ENCODE results near the gene LCN12. TPM values are rescaled to one million over a fixed set of nuclear protein-coding genes. Genes with fewer than 3 reads are reported as not detected.

The LCN12 gene
- total RNA-seq, 1 donor from 2014 or later = 1.9 TPM

DNA sequence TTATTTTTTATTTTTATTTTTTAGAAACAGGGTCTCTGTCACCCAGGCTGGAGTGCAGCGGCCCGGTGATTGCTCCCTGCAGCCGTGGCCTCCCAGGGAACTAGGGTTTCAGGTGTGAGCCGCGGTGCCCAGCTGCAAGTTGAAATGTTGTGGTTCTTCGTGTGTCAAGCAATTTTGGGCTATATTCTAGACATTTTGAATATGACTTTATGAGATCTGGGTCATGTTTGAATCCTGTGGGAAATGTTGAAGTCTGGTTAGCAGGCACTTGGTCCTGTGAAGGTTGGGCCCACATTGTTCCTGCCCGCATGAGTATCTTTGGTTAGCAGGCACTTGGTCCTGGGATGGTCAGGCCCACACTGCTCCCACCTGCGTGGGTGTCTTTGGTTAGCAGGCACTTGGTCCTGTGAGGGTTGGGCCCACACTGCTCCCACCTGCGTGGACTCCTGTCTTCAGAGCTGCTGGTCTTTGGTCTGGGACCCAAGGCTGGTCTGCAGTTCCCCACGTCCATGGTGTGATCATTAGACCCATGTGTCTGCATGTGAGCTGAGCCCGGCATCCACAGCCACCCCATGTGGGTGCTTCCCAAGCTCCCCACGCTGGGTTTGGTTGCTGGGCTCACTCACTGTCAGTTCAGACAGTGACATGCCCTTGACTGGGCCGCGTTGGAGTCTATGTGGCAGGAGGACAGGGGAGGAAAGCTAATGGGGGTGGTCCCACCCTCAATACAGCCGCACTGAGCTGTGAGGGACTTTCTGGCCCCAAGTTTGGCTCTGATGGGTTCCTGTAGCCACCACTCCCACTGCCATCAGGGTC lies 14.7 kb upstream of the LCN12 start:
- DNase-seq = no peak
- ATAC-seq = no peak
- Histone ChIP-seq H3K36me3 (peaks cover 27% of the 10 kb centered on the region), H3K4me1 (no peaks in the 10 kb centered on the region), H3K4me3 (no peak overlapping the region), H3K27ac (no peak overlapping the region), H3K9me3 (no peaks in the 10 kb centered on the region), H3K27me3 (ENCODE audit: low read depth) (no peaks in the 10 kb centered on the region)
- intact Hi-C loops (cut with DNase I) = no loop called here
- TF ChIP-seq, protein P1, sequence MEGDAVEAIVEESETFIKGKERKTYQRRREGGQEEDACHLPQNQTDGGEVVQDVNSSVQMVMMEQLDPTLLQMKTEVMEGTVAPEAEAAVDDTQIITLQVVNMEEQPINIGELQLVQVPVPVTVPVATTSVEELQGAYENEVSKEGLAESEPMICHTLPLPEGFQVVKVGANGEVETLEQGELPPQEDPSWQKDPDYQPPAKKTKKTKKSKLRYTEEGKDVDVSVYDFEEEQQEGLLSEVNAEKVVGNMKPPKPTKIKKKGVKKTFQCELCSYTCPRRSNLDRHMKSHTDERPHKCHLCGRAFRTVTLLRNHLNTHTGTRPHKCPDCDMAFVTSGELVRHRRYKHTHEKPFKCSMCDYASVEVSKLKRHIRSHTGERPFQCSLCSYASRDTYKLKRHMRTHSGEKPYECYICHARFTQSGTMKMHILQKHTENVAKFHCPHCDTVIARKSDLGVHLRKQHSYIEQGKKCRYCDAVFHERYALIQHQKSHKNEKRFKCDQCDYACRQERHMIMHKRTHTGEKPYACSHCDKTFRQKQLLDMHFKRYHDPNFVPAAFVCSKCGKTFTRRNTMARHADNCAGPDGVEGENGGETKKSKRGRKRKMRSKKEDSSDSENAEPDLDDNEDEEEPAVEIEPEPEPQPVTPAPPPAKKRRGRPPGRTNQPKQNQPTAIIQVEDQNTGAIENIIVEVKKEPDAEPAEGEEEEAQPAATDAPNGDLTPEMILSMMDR (IDR thresholded peaks at IDR 0.05) = no peak

DNA sequence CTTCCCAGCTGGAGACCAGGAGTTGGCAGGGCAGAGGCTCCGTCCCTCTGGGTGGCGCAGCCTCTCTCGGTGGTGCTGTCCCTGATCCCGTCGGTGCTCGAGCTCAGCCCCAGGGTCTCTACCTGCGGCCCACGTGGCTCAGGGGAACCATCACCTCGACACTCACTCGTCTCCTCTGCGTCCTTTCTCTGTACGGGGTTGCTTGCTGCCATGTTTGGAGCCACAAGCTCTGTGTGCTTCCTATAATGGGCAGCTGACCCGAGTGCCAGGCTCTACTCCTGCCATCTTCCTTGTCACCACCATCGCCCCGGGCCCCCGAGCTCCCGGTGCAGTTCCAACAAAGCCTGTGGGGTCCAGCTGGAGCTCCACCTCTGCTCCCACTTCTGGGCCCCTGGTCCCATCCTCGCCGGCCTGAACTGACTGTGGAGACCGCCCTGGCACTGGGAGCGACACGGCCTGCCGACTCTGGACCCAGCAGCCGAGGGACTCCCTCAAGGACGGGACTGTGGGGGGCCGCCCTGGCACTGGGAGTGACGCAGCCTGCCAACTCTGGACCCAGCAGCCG lies 12.6 kb upstream of the LCN12 start:
- Histone ChIP-seq H3K4me1 (peaks cover 8% of the 10 kb centered on the region), H3K36me3 (peaks cover 35% of the 10 kb centered on the region), H3K4me3 (no peak overlapping the region), H3K9me3 (no peaks in the 10 kb centered on the region), H3K27me3 (ENCODE audit: low read depth) (no peaks in the 10 kb centered on the region), H3K27ac (no peak overlapping the region)
- ATAC-seq (no peak), DNase-seq (no peak)
- TF ChIP-seq, protein P1 (IDR thresholded peaks at IDR 0.05) = no peak
- intact Hi-C loops (cut with DNase I) = no loop called here

DNA sequence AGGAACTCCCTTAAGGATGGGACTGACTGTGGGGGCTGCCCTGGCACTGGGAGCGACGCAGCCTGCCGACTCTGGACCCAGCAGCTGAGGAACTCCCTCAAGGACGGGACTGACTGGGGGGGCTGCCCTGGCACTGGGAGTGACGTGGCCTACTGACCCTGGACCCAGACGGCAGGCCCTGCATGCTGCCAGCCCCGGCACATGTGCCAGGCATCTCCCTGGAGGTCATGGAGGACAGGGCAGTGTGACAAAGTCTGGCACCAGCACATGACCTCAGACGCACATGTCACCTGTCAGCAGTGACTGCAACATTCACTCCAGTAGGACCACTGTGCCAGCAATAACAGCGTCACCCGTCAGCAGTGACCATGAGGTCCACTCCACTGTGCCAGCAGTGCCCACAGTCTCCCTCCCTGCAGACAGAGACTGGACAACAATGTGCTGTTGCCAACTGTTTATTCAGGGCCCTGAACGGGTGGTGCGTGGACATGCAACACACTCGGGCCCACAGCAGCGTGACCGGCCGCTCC lies 12.0 kb upstream of the LCN12 start:
- TF ChIP-seq, protein P1 (IDR thresholded peaks at IDR 0.05) = no peak
- no peaks in the 10 kb centered on the region for H3K9me3 ChIP-seq
- no peak overlapping the region for H3K4me3 ChIP-seq
- no peak for DNase-seq
- no peak for ATAC-seq
- peaks cover 35% of the 10 kb centered on the region for H3K36me3 ChIP-seq
- no peaks in the 10 kb centered on the region for H3K27me3 ChIP-seq (ENCODE audit: low read depth)
- peaks cover 11% of the 10 kb centered on the region for H3K4me1 ChIP-seq
- H3K27ac ChIP-seq = no peak overlapping the region
- intact Hi-C loops (cut with DNase I) = no loop called here

DNA sequence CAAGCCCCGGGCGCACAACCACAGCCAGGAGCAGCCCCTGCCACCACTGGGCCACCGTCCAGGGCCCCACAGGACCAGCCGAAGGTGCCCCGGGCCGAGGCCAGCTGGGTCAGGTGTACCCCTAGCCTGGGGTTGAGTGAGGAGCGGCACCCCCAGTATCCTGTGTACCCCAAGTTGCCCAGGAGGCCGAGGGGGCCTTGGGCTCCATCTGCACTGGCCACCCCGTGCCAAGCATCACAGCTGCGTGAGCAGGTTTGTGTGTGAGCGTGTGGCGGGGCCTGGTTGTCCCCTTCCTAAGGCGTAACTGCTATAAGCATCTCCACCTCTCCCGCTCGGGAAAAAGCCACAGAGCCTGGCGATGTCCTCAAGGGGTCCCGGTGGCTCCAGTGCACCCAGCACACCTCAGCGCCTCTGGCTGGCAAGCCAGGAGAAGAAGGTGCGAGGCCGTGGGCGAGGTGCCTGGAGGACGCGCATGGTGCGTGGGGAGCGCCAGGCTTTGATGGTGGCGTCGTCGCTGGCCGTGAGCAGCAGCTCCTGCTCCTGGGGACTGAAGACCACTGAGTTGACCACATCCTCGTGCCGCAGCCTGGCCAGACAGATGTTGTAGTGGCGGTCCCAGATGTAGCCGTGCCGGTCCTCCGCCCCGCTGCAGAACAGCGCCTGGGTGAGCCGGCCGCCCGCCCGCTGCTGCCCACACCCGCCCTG lies 11.4 kb upstream of the LCN12 start:
- H3K4me3 ChIP-seq = no peak overlapping the region
- H3K27me3 ChIP-seq (ENCODE audit: low read depth) = no peaks in the 10 kb centered on the region
- no peak overlapping the region for H3K27ac ChIP-seq
- peaks cover 11% of the 10 kb centered on the region for H3K4me1 ChIP-seq
- TF ChIP-seq, protein P1 (IDR thresholded peaks at IDR 0.05) = no peak
- intact Hi-C loops (cut with DNase I) = no loop called here
- H3K36me3 ChIP-seq = peaks cover 35% of the 10 kb centered on the region
- ATAC-seq = no peak
- peak; percentile 47 for DNase-seq
- no peaks in the 10 kb centered on the region for H3K9me3 ChIP-seq

DNA sequence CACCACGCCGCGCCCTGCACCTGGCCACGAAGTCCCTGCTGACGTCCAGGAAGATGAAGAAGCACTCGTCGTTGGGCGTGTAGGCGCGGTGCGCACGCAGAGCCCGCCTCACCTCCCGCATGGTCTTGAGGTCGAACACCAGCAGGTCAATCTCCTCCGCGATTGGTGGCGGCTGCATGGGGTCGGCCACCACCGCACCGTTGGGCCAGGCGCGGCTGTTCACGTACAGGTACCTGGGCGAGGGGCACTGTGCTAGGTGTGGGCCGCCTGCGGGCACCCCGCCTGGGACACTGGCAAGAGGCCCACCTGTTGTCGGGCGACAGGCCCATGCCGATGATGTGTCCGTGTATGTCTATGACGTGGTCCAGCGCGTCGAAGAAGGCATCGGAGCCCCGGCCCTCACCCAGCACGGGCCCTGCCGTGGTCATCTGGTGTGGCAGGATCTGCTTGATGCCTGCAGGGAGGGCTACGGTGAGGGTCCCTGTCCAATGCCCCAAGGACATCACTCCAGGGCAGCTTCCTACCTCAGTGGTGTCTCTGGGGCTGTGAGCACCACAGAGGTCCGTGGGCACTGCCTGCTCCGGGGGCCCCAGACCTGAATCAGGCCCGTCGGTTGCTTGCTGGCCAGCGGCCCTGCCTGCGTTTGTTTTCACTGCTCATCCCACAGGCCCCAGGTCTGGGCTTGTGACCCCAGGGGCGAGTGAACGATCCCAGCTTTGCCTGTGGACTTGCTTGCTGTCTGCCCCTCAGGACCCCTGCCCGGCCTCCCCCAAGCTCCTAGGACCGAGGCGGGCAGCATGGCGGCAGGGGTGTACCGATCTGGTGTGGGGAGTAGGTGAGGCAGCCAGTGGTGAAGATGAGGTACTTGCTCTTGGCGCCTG lies 10.6 kb upstream of the LCN12 start:
- H3K27me3 ChIP-seq (ENCODE audit: low read depth) = no peaks in the 10 kb centered on the region
- intact Hi-C loops (cut with DNase I) = no loop called here
- DNase-seq = no peak

More for the DNA sequence above, 10.6 kb upstream of the LCN12 start:
- H3K9me3 ChIP-seq = no peaks in the 10 kb centered on the region
- H3K4me3 ChIP-seq = no peak overlapping the region
- TF ChIP-seq, protein P1 (IDR thresholded peaks at IDR 0.05) = no peak
- peaks cover 11% of the 10 kb centered on the region for H3K4me1 ChIP-seq
- peaks cover 35% of the 10 kb centered on the region for H3K36me3 ChIP-seq
- H3K27ac ChIP-seq = no peak overlapping the region
- no peak for ATAC-seq
